GM12892 (cell line): ENCODE data around the gene INPP5A.

ENCODE experiments used
- DNase-seq: peaks from one replicate; pipeline ENCODE4 v3.0.0; 2011; ENCODE audit not compliant: insufficient read length
- FAIRE-seq: peaks from 2 replicates; lab custom pipeline; 2011; peaks lifted over from hg19 to GRCh38; lab: Jason Lieb, UNC
- POLR2A ChIP-seq: IDR thresholded peaks from 2 replicates; pipeline ENCODE4 v1.6.1; 2011; ENCODE audit warnings: low read depth, low read length, control low read depth
- POLR2AphosphoS5 ChIP-seq: IDR thresholded peaks from 2 replicates; pipeline ENCODE4 v1.6.1; 2011; ENCODE audit warnings: low read depth, low read length, control low read depth
- TAF1 ChIP-seq: IDR thresholded peaks from 2 replicates; pipeline ENCODE4 v1.6.1; 2011; ENCODE audit warnings: low read depth, mild to moderate bottlenecking, control low read depth, low read length, borderline replicate concordance

Gene INPP5A

GRCh38 chr10:132696728-132697577 is 159.4 kb downstream of the INPP5A start:
- TF ChIP-seq POLR2AphosphoS5 (no peak), TAF1 (no peak), POLR2A (no peak)
- FAIRE-seq (no peak), DNase-seq (no peak)

GRCh38 chr10:132697578-132698200 is 160.1 kb downstream of the INPP5A start:
- DNase-seq (no peak), FAIRE-seq (no peak)
- no peak for TF ChIP-seq POLR2AphosphoS5
- TF ChIP-seq TAF1 = no peak
- TF ChIP-seq POLR2A = no peak

GRCh38 chr10:132698211-132698751 is 160.7 kb downstream of the INPP5A start:
- DNase-seq = no peak
- no peak for TF ChIP-seq TAF1
- TF ChIP-seq POLR2AphosphoS5 = no peak
- no peak for TF ChIP-seq POLR2A
- no peak for FAIRE-seq

- TF ChIP-seq TAF1 (no peak), POLR2AphosphoS5 (no peak), POLR2A (no peak)
- no peak for DNase-seq
- FAIRE-seq = no peak
Measured at GRCh38 chr10:132698761-132699391, 161.3 kb downstream of the INPP5A start.

- DNase-seq (no peak), FAIRE-seq (no peak)
- TF ChIP-seq TAF1 (no peak), POLR2A (no peak), POLR2AphosphoS5 (no peak)
Measured at GRCh38 chr10:132699411-132700155, 162.0 kb downstream of the INPP5A start.

- DNase-seq (no peak), FAIRE-seq (no peak)
- TF ChIP-seq POLR2A (no peak), POLR2AphosphoS5 (no peak), TAF1 (no peak)
Measured at GRCh38 chr10:132700156-132701098, 162.8 kb downstream of the INPP5A start.

GRCh38 chr10:132701099-132701845 is 163.7 kb downstream of the INPP5A start:
- FAIRE-seq (no peak), DNase-seq (no peak)
- TF ChIP-seq POLR2A (no peak), TAF1 (no peak), POLR2AphosphoS5 (no peak)

- FAIRE-seq (no peak), DNase-seq (no peak)
- TF ChIP-seq POLR2AphosphoS5 = no peak
- TF ChIP-seq TAF1 = no peak
- no peak for TF ChIP-seq POLR2A
Measured at GRCh38 chr10:132701846-132702190, 164.2 kb downstream of the INPP5A start.

- DNase-seq = no peak
- TF ChIP-seq TAF1 = no peak
- TF ChIP-seq POLR2A = no peak
- no peak for TF ChIP-seq POLR2AphosphoS5
- FAIRE-seq = no peak
Measured at GRCh38 chr10:132702601-132703418, 165.2 kb downstream of the INPP5A start.

- TF ChIP-seq POLR2AphosphoS5 = no peak
- no peak for TF ChIP-seq POLR2A
- TF ChIP-seq TAF1 = no peak
- no peak for DNase-seq
- no peak for FAIRE-seq
Measured at GRCh38 chr10:132703419-132704007, 165.9 kb downstream of the INPP5A start.
